Duodenal mucosa (tissue), 2 donors: ENCODE measurements around the gene PGM2.

Experiments used
- H3K27ac ChIP-seq: one replicate; pipeline ENCODE4 v1.7.0; 2013; ENCODE audit warnings: low read depth, low read length
- H3K27me3 ChIP-seq, 2 donors: one replicate each; pipeline ENCODE4 v1.7.0; 2013; ENCODE audit warnings: low read length in 2 of 2, control low read depth in 1 of 2; ENCODE audit not compliant: insufficient read depth in 2 of 2, control insufficient read depth in 1 of 2
- H3K36me3 ChIP-seq, 2 donors: one replicate each; pipeline ENCODE4 v1.7.0; 2013; ENCODE audit warnings: low read length in 2 of 2, control low read depth in 1 of 2; ENCODE audit not compliant: insufficient read depth in 2 of 2, control insufficient read depth in 1 of 2
- H3K4me1 ChIP-seq, 2 donors: one replicate each; pipeline ENCODE4 v1.7.0; 2013; ENCODE audit warnings: low read length in 2 of 2, control low read depth in 1 of 2; ENCODE audit not compliant: insufficient read depth in 2 of 2, control insufficient read depth in 1 of 2
- H3K4me3 ChIP-seq, 2 donors: one replicate each; pipeline ENCODE4 v1.7.0; 2013; ENCODE audit warnings: low read length in 2 of 2, low read depth in 1 of 2
- H3K9ac ChIP-seq, 2 donors: one replicate each; pipeline ENCODE4 v1.7.0; 2013; ENCODE audit warnings: low read length in 2 of 2, low read depth in 1 of 2
- H3K9me3 ChIP-seq, 2 donors: one replicate each; pipeline ENCODE4 v1.7.0; 2013; ENCODE audit warnings: low read length in 2 of 2, control low read depth in 1 of 2; ENCODE audit not compliant: control insufficient read depth in 1 of 2

Gene PGM2

DNA sequence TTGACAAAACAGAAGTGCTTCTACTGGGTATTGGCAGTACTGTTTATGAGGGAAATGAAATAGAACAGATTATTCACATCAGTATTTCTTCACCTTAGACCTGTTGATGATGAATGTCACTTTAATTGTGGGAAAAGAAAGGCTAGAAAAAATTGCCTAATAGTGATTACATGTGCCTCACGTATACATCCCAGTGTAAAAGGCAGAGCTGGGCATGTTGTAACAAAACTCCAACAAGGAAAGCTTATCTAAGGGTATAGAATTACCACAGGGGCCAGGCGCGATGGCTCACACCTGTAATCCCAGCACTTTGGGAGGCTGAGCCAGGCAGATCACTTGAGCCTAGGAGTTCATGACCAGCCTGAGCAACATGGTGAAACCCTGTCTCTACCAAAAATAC is 4.2 kb downstream of the PGM2 start:
- Histone ChIP-seq H3K27ac (no peak overlapping the region), H3K36me3 (peaks cover 8 to 35% of the 10 kb centered on the region in 2 donors)

DNA sequence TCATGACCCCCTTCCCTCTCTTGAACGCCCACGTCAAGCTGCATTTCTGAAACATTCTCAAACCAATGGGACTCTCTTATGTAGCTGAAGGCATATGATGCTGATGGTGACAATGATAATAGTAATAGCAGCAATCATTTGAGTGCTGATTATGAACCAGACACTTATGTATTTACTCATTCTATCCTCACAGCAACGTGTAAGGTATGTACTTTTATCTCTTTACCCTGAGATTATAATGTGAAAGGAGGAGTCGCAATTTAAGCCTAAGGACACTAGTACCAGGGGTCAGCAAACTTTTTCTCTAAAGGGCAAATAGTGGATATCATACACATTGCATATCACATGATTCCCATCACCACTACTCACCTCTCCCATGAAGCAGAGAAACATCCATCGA is 8.5 kb downstream of the PGM2 start:
- H3K9ac ChIP-seq = no peak overlapping the region
- peaks cover 0 to 4% of the 10 kb centered on the region in 2 donors for H3K4me1 ChIP-seq
- no peaks in the 10 kb centered on the region for H3K27me3 ChIP-seq
- peaks cover 14 to 47% of the 10 kb centered on the region in 2 donors for H3K36me3 ChIP-seq
- no peak overlapping the region for H3K4me3 ChIP-seq
- H3K27ac ChIP-seq = no peak overlapping the region
- no peaks in the 10 kb centered on the region for H3K9me3 ChIP-seq

More for the DNA sequence above, 4.2 kb downstream of the PGM2 start:
- Histone ChIP-seq H3K4me1 (peaks cover 16 to 18% of the 10 kb centered on the region in 2 donors), H3K27me3 (no peaks in the 10 kb centered on the region), H3K9me3 (no peaks in the 10 kb centered on the region), H3K4me3 (no peak overlapping the region), H3K9ac (no peak overlapping the region)

DNA sequence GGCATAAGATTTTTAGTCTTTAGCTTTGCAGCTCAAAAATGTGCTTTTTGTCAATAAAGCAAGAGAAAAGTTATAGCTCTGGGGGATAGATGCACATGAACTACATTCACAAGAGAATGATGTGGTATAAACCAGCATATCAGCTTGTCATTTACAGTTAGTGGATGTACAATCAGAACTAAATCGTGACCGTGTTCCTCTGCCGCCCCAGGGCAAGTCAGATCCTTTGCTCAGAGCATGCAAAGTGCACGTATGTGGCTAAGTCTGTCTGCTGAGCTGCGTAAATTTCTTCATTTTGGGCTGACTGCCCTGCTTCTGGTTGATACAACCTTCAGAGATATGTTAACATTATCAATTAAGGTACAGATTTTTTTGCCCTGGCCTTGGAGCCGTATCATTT is 9.3 kb downstream of the PGM2 start:
- H3K27ac ChIP-seq = no peak overlapping the region
- peaks cover 0 to 4% of the 10 kb centered on the region in 2 donors for H3K4me1 ChIP-seq
- H3K36me3 ChIP-seq = peaks cover 10 to 47% of the 10 kb centered on the region in 2 donors

DNA sequence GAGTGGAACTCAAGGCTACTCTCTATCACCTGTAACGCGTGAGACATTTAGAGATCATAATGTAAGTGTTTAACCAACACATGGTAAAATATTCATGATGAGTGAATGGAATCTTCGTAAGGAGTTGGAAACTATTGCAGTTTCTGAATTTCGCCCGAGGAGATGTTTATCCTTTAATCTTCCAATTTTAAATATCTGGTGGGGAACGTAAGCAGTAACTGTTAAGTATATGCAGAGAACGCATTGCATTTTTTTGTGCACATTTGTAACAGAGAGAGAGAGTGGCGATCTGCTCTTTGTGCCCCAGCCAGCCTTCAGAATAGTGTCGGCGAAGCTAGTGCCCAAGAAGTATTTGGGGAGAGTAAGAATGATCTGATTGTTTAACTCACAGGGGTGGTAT is 9.8 kb downstream of the PGM2 start:
- Histone ChIP-seq H3K4me1 (peaks cover 0 to 4% of the 10 kb centered on the region in 2 donors), H3K36me3 (peaks cover 11 to 45% of the 10 kb centered on the region in 2 donors), H3K27me3 (no peaks in the 10 kb centered on the region), H3K9me3 (no peaks in the 10 kb centered on the region), H3K4me3 (no peak overlapping the region), H3K9ac (no peak overlapping the region), H3K27ac (no peak overlapping the region)

More for the DNA sequence above, 9.3 kb downstream of the PGM2 start:
- H3K27me3 ChIP-seq = no peaks in the 10 kb centered on the region
- no peak overlapping the region for H3K4me3 ChIP-seq
- no peaks in the 10 kb centered on the region for H3K9me3 ChIP-seq
- no peak overlapping the region for H3K9ac ChIP-seq

DNA sequence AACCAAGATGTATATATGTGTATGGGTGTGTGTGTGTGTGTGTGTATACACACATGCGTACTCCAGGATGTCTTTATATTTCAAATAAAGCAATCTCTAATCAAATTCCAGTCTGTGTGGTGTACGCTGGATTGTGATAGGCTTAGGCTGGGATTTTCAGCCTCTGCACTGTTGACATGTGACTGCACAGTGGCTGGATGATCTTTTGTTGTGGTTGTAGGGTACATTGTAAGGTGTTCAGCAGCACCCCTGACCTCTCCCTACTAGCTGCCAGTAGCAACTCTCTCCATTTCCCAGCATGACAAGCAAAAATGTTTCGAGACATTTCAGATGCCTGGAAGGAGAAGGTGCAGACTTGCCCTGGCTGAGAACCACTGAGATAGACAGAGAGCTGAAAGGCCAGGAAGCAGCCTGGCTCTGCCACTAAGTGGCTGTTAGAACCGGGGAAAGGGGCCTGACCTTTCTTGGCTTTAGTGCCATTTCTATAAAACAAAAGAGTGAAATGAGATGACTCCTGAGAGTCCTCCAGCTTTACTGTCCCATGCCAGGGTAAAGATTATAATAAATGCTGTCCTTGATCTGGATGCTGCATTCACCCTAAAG is 10.5 kb downstream of the PGM2 start:
- Histone ChIP-seq H3K9me3 (no peaks in the 10 kb centered on the region), H3K4me1 (peaks cover 0 to 4% of the 10 kb centered on the region in 2 donors), H3K36me3 (peaks cover 17 to 46% of the 10 kb centered on the region in 2 donors), H3K4me3 (no peak overlapping the region), H3K9ac (no peak overlapping the region), H3K27ac (no peak overlapping the region), H3K27me3 (no peaks in the 10 kb centered on the region)

DNA sequence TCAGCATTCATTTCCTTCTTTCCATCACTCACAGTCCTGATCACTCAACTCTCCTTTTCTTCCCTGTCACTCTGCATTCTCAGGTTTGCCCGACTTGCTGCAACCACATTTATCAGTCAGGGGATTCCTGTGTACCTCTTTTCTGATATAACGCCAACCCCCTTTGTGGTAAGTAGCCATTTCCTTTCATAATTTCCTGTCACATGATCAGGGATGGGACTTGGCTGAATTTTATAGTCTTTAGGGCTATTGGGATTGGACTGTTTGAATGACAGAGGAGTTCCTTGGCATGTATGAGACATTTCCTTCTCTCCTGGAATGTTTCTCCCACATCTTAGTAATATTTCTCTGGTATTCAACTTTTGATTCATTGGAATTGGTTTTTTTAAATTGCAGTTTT is 11.0 kb downstream of the PGM2 start:
- Histone ChIP-seq H3K27me3 (no peaks in the 10 kb centered on the region), H3K4me1 (peaks cover 0 to 4% of the 10 kb centered on the region in 2 donors), H3K9me3 (no peaks in the 10 kb centered on the region), H3K27ac (no peak overlapping the region), H3K36me3 (peaks cover 17 to 43% of the 10 kb centered on the region in 2 donors), H3K4me3 (no peak overlapping the region), H3K9ac (no peak overlapping the region)

DNA sequence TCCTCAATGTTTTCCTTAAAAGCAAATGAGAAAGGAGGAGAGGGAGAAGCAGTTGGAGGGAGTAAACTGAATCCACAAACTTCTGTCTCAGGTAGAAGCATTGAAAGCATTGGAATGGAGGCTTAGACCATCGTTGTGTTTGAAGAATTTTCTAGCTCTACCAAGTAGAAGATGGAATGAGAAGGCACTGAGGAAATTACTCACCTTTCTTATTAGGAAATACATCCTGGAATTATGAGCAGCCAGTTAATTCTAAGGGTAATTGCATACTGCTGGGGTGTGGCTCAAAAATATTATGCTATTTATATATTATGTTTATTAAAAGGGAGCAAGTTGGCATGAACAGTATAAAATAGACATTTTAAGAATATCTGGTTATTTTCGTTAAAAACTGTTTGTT is 12.9 kb downstream of the PGM2 start:
- Histone ChIP-seq H3K9me3 (no peaks in the 10 kb centered on the region), H3K36me3 (peaks cover 17 to 39% of the 10 kb centered on the region in 2 donors), H3K27me3 (no peaks in the 10 kb centered on the region), H3K4me1 (peaks cover 0 to 4% of the 10 kb centered on the region in 2 donors), H3K4me3 (no peak overlapping the region), H3K9ac (no peak overlapping the region), H3K27ac (no peak overlapping the region)

DNA sequence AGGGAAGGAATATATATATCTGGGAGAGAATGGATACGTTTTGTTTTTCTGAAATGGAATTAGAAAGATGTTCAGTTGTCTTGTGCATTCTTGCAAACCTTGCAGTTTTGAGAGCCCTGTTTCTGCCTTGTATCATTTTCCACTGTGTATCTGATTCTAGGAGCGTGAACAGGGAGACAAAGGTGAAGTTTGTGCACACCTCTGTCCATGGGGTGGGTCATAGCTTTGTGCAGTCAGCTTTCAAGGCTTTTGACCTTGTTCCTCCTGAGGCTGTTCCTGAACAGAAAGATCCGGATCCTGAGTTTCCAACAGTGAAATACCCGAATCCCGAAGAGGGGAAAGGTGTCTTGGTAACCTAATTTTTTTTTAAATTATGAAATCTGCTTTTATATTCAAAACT is 17.7 kb downstream of the PGM2 start:
- Histone ChIP-seq H3K27me3 (no peaks in the 10 kb centered on the region), H3K9me3 (no peaks in the 10 kb centered on the region), H3K4me1 (no peaks in the 10 kb centered on the region), H3K9ac (no peak overlapping the region), H3K36me3 (peaks cover 23 to 54% of the 10 kb centered on the region in 2 donors), H3K4me3 (no peak overlapping the region), H3K27ac (no peak overlapping the region)

DNA sequence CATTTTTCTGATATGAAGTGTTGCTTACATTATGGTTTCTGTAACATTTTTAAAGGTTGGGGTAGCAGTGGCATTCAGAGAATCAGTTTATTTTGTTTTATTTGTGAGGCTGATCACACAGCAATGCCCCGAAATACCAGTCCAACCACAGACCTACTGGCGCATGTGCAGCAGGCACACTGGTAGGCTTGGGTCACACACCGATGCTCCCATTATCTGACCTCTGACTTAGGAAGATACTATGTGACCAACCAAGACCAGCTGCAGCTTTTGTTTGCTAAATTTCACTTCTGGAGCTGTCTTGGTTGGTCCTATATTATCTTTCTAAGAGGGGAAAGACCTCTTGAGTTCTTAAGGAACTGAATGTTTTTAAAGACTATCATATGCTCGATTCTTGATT is 18.7 kb downstream of the PGM2 start:
- Histone ChIP-seq H3K36me3 (peaks cover 23 to 50% of the 10 kb centered on the region in 2 donors), H3K4me1 (no peaks in the 10 kb centered on the region), H3K9ac (no peak overlapping the region)

DNA sequence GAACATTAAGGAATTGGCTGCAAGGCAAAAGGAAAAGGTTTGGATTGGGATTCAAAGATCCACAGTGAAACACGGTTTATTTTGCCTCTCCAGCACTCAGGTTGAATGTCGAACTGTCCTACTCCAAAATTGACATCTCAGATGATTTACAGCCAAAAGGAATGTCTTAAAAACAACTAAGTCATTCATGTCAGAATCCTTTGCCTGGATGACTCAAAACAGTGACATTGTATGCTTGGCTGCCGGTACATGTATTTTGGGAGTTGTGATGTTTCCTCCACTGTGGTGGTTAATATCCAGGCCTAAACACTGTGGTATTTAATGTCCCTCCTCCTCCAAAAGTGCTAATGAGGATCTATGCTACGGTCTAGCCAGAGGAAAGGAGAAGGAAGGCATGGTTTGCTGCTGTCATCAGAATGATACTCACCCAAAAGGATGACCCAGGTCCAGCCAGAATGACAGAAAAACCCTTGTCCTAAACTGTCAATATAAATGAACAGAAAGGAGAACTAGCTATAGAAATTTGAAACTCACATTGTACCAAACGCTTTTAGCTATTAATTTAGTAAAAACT is 20.9 kb downstream of the PGM2 start:
- no peak overlapping the region for H3K27ac ChIP-seq
- H3K36me3 ChIP-seq = peaks cover 26 to 46% of the 10 kb centered on the region in 2 donors
- no peaks in the 10 kb centered on the region for H3K4me1 ChIP-seq
- no peak overlapping the region for H3K4me3 ChIP-seq
- no peaks in the 10 kb centered on the region for H3K9me3 ChIP-seq
- H3K9ac ChIP-seq = no peak overlapping the region
- no peaks in the 10 kb centered on the region for H3K27me3 ChIP-seq

More for the DNA sequence above, 18.7 kb downstream of the PGM2 start:
- Histone ChIP-seq H3K27ac (no peak overlapping the region), H3K9me3 (no peaks in the 10 kb centered on the region), H3K4me3 (no peak overlapping the region), H3K27me3 (no peaks in the 10 kb centered on the region)
